Measurements from ENCODE around the gene SCMH1.

GRCh38 chr1:41285818-41286217, 43.7 kb upstream of the SCMH1 start:
- no peak for TF ChIP-seq GATA2 (IDR thresholded peaks at IDR 0.05; ENCODE audit: low read depth, low read length)
- no peak for TF ChIP-seq GATA3 (IDR thresholded peaks at IDR 0.05; ENCODE audit: low read depth, low read length)

Measured in SH-SY5Y (cell line).